Measurements from ENCODE around the gene LARP4B. TPM values are rescaled to one million over a fixed set of nuclear protein-coding genes. Genes with fewer than 3 reads are reported as not detected.

Gene LARP4B
- polyA plus RNA-seq, 2 of the 4 experiments (the other 2 are of a cell fraction) = 25.5 to 54.2 TPM

- DNase-seq (ENCODE audit: low read depth in 1 of 2, low spot score in 1 of 2) = no peak
- 95% methylated on average over 19 of the region's 19 CpGs for WGBS (ENCODE audit: missing lambda C conversion rate)
- Histone ChIP-seq H3K4me3 (no peak overlapping the region), H3K4me1 (no peaks in the 10 kb centered on the region), H3K27ac (no peak overlapping the region), H3K9me3 (no peaks in the 10 kb centered on the region), H3K4me2 (no peak overlapping the region)
- TF ChIP-seq POLR2A (IDR thresholded peaks at IDR 0.05; ENCODE audit: low read length) (no peak), RARB (CRISPR knock-in tag; IDR thresholded peaks at IDR 0.05) (no peak), HOXA7 (CRISPR knock-in tag; IDR thresholded peaks at IDR 0.05) (no peak), ZSCAN20 (CRISPR knock-in tag; IDR thresholded peaks at IDR 0.05) (no peak), RAD21 (conservative IDR thresholded peaks at IDR 0.05 in 1 of 2, IDR thresholded peaks at IDR 0.05 in 1 of 2) (no peak), ZC3H11A (IDR thresholded peaks at IDR 0.05) (no peak), JUNB (IDR thresholded peaks at IDR 0.05) (no peak)
- POLR2A ChIA-PET = interaction anchor here (0.7 kb wide), 1 partner anchor 27 kb away, joined by 3 read pairs; no protein-coding TSS in a partner anchor
- no peak for FAIRE-seq
- ATAC-seq = no peak
- CTCF ChIA-PET = interaction anchor here (1.0 to 1.5 kb wide), 2 partner anchors 19 to 27 kb away, joined by 3 read pairs; no protein-coding TSS in a partner anchor
Measured at GRCh38 chr10:812787-813186, 118.7 kb downstream of the LARP4B start.

GRCh38 chr10:811379-812175, 119.9 kb downstream of the LARP4B start:
- 85% methylated on average over 9 of the region's 9 CpGs for WGBS (ENCODE audit: missing lambda C conversion rate)
- no peak overlapping the region for H3K4me3 ChIP-seq
- DNase-seq (ENCODE audit: low read depth in 1 of 2, low spot score in 1 of 2) = no peak
- ATAC-seq = no peak
- no peaks in the 10 kb centered on the region for H3K4me1 ChIP-seq
- H3K27ac ChIP-seq = no peak overlapping the region
- ChIA-PET POLR2A (no interaction called here), CTCF (interaction anchor here (1.0 to 1.8 kb wide), 3 partner anchors 12 to 18 kb away, joined by 3 to 4 read pairs (median 3); no protein-coding TSS in a partner anchor)
- FAIRE-seq = no peak
- no peak overlapping the region for H3K4me2 ChIP-seq
- TF ChIP-seq, protein P1, sequence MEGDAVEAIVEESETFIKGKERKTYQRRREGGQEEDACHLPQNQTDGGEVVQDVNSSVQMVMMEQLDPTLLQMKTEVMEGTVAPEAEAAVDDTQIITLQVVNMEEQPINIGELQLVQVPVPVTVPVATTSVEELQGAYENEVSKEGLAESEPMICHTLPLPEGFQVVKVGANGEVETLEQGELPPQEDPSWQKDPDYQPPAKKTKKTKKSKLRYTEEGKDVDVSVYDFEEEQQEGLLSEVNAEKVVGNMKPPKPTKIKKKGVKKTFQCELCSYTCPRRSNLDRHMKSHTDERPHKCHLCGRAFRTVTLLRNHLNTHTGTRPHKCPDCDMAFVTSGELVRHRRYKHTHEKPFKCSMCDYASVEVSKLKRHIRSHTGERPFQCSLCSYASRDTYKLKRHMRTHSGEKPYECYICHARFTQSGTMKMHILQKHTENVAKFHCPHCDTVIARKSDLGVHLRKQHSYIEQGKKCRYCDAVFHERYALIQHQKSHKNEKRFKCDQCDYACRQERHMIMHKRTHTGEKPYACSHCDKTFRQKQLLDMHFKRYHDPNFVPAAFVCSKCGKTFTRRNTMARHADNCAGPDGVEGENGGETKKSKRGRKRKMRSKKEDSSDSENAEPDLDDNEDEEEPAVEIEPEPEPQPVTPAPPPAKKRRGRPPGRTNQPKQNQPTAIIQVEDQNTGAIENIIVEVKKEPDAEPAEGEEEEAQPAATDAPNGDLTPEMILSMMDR (IDR thresholded peaks at IDR 0.05) = no peak
- TF ChIP-seq RARB (CRISPR knock-in tag; IDR thresholded peaks at IDR 0.05) (no peak), JUNB (IDR thresholded peaks at IDR 0.05) (no peak), RCOR1 (IDR thresholded peaks at IDR 0.05; ENCODE audit: low read depth, low read length) (no peak), POLR2AphosphoS2 (conservative IDR thresholded peaks at IDR 0.05; ENCODE audit: low read length) (no peak), JUN (IDR thresholded peaks at IDR 0.05) (no peak), NFE2L2 (conservative IDR thresholded peaks at IDR 0.05; ENCODE audit: low read length) (no peak), ZSCAN20 (CRISPR knock-in tag; IDR thresholded peaks at IDR 0.05) (no peak), REST (IDR thresholded peaks at IDR 0.05) (no peak), RNF2 (IDR thresholded peaks at IDR 0.05; ENCODE audit: borderline replicate concordance, low read depth) (no peak), PHF8 (IDR thresholded peaks at IDR 0.05; ENCODE audit: borderline replicate concordance, low read depth) (no peak), SMC3 (IDR thresholded peaks at IDR 0.05) (no peak), MAZ (IDR thresholded peaks at IDR 0.05; ENCODE audit: borderline replicate concordance, low read depth, low read length) (no peak)
- TF ChIP-seq, protein P2, sequence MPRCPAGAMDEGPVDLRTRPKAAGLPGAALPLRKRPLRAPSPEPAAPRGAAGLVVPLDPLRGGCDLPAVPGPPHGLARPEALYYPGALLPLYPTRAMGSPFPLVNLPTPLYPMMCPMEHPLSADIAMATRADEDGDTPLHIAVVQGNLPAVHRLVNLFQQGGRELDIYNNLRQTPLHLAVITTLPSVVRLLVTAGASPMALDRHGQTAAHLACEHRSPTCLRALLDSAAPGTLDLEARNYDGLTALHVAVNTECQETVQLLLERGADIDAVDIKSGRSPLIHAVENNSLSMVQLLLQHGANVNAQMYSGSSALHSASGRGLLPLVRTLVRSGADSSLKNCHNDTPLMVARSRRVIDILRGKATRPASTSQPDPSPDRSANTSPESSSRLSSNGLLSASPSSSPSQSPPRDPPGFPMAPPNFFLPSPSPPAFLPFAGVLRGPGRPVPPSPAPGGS (IDR thresholded peaks at IDR 0.05) = no peak
- H3K9me3 ChIP-seq = no peaks in the 10 kb centered on the region

Data from A549 (cell line).